ENCODE data around the gene PTTG2.

DNA sequence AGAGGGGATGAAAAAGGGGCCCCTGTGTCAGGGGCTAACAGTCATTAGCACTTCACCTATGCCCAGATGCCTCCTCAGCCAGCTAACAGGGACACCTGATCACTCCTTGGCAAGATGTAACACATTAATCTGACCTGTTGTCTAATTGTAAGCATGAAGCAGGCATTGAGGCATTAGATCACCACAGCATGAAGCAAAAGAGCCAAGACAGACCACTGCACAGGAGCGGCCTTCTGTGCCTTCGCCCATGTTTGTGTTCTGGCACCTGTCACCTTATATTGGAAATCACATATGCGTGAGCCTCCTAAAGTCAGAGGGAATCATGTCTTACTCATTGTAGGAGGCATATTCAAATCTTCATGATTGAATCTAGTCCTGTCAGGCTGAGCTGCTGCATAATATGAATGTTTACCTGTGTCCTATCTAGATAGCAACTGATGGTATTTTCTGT, 48.4 kb downstream of the PTTG2 start:
- TF ChIP-seq, protein P1, sequence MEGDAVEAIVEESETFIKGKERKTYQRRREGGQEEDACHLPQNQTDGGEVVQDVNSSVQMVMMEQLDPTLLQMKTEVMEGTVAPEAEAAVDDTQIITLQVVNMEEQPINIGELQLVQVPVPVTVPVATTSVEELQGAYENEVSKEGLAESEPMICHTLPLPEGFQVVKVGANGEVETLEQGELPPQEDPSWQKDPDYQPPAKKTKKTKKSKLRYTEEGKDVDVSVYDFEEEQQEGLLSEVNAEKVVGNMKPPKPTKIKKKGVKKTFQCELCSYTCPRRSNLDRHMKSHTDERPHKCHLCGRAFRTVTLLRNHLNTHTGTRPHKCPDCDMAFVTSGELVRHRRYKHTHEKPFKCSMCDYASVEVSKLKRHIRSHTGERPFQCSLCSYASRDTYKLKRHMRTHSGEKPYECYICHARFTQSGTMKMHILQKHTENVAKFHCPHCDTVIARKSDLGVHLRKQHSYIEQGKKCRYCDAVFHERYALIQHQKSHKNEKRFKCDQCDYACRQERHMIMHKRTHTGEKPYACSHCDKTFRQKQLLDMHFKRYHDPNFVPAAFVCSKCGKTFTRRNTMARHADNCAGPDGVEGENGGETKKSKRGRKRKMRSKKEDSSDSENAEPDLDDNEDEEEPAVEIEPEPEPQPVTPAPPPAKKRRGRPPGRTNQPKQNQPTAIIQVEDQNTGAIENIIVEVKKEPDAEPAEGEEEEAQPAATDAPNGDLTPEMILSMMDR (conservative IDR thresholded peaks at IDR 0.05), result no peak
- no peak for TF ChIP-seq ZFX (IDR thresholded peaks at IDR 0.05)

Data from C4-2B (cell line).